ENCODE data around the gene FBXO30.

- TF ChIP-seq CTCF (conservative IDR thresholded peaks at IDR 0.05) (no peak), ZFX (IDR thresholded peaks at IDR 0.05) (no peak)
Measured at GRCh38 chr6:145783796-145784195, 30.8 kb downstream of the FBXO30 start.

Data from C4-2B (cell line).